Effector memory CD8-positive, alpha-beta T cell (primary cell): ENCODE results near the gene TPK1.
"Not testable (repeated sequence)": the region's sequence is repeated elsewhere in the genome, so short reads cannot be mapped to it uniquely, and the experiment has no call there.

ENCODE experiments used
- ATAC-seq: fragments of 150-1000 bp; cut with Tn5 transposase; replicated peaks from 2 replicates; pipeline ENCODE4 v1.10.0; 2021; ENCODE audit warnings: mild to moderate bottlenecking, moderate library complexity
- DNase-seq, 3 experiments: peaks; one replicate each; pipeline ENCODE4 v3.0.0; 2021
- H3K27ac Mint-ChIP-seq, 2 donors: one replicate each; pipeline ENCODE4 v1.8.0; 2022; ENCODE audit warnings: mild to moderate bottlenecking in 2 of 2, mixed read lengths in 2 of 2, moderate library complexity in 2 of 2
- H3K27me3 Mint-ChIP-seq, 2 donors: one replicate each; pipeline ENCODE4 v1.8.0; 2022; ENCODE audit warnings: mixed read lengths in 2 of 2
- H3K36me3 Mint-ChIP-seq: one replicate; pipeline ENCODE4 v1.8.0; 2022; ENCODE audit warnings: mild to moderate bottlenecking, moderate library complexity, mixed read lengths; ENCODE audit not compliant: insufficient read depth
- H3K4me1 Mint-ChIP-seq, 2 donors: one replicate each; pipeline ENCODE4 v1.8.0; 2022; ENCODE audit warnings: low read depth in 2 of 2, mixed read lengths in 2 of 2
- H3K4me3 Mint-ChIP-seq, 2 donors: one replicate each; pipeline ENCODE4 v1.8.0; 2022; ENCODE audit warnings: mild to moderate bottlenecking in 2 of 2, mixed read lengths in 2 of 2, moderate library complexity in 2 of 2
- H3K9me3 Mint-ChIP-seq, 2 donors: one replicate each; pipeline ENCODE4 v1.8.0; 2022; ENCODE audit warnings: mixed read lengths in 2 of 2

Gene TPK1

DNA sequence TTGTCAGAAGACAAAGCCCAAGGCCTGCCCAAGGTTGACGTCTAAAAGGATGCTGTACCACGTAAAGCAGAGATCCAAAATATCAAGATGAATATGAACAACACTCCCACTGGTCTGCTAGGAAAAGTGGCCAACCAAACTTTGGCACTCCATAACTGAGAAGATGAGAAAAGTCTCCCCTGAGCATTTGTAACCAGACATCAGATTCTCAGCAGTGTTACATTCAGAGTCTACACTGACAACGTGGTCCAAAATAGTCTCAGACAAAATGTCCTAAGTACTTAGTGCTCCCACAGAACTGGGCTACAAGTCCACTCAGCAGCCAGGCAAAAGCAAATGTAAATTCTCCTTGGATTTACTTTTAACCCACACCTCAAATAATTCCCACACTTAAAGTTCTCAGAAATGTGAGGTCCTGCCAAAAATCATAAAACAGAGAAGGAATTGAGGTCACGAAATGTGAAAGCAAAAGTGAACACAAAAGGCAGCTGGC is 247.2 kb downstream of the TPK1 start:
- Mint-ChIP-seq H3K36me3 (peaks cover 6% of the 10 kb centered on the region), H3K4me1 (no peaks in the 10 kb centered on the region), H3K27ac (no peak overlapping the region), H3K27me3 (no peaks in the 10 kb centered on the region), H3K9me3 (no peaks in the 10 kb centered on the region), H3K4me3 (no peak overlapping the region)
- ATAC-seq (no peak), DNase-seq (no peak)

DNA sequence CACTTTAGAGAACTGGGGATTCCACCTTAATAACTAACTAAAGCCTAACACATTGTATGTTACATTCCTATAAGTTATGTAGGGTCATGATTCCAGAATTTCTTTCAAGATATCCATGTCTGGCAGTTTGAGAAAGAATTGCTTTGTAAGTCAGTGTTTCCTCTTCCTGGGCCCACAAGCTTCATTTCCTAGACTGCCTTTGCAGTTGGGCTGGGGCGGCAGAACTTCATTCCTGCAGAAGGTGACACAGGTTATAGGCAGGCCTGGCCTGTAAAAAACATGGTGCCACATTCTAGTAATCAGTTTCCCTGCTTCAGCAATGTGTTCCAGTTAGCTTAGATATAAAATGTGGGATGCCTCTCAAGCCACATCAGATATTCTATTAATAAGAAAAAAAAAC is 248.2 kb downstream of the TPK1 start:
- Mint-ChIP-seq H3K27me3 (no peaks in the 10 kb centered on the region), H3K4me1 (no peaks in the 10 kb centered on the region), H3K4me3 (no peak overlapping the region), H3K27ac (no peak overlapping the region), H3K36me3 (peaks cover 6% of the 10 kb centered on the region), H3K9me3 (peaks cover 0 to 1% of the 10 kb centered on the region in 2 donors)
- no peak for ATAC-seq
- DNase-seq = no peak

DNA sequence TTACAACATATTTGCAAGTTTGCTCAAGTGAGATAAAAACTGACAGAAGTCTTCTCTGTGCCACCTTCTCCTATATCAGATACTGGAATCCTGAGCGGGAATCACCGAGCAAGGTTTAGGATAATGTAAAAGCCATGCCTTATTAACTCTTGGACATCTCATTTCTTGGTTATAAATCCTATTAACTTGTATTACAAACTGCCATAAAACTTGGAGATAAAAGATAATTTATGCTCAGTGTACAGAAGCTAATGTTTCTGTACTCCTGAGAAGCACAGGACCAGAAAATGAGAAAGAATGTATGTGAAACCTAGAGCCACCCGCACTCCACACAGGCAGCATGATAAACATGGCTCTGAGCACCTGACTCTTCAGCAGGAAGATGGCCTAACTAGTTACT is 251.1 kb downstream of the TPK1 start:
- Mint-ChIP-seq H3K4me1 (no peaks in the 10 kb centered on the region), H3K9me3 (peaks cover 0 to 6% of the 10 kb centered on the region in 2 donors), H3K27me3 (no peaks in the 10 kb centered on the region), H3K4me3 (no peak overlapping the region), H3K27ac (no peak overlapping the region), H3K36me3 (no peaks in the 10 kb centered on the region)
- ATAC-seq = no peak
- DNase-seq = no peak

DNA sequence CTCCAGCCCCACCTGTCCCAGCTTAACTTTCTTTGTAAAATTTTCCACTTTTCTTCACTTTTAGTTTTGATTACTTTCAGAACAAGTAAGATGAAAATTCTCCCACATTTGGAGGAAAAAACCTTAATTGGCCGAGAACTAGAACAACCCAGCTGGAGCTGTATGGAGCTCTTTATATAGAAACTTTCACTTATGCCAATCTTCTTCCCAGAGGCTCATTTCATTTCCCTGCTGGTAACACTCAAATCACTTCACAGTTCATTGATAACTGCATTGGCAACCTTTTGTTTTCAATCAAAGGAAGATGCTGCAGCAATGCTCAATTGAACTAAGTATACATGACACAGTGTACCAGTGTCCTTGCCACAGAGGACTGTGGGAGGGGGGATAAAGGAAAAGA is 256.2 kb downstream of the TPK1 start:
- Mint-ChIP-seq H3K27me3 (no peaks in the 10 kb centered on the region), H3K36me3 (no peaks in the 10 kb centered on the region), H3K9me3 (peaks cover 0 to 6% of the 10 kb centered on the region in 2 donors), H3K4me3 (no peak overlapping the region), H3K4me1 (no peaks in the 10 kb centered on the region), H3K27ac (no peak overlapping the region)
- ATAC-seq (no peak), DNase-seq (no peak)

DNA sequence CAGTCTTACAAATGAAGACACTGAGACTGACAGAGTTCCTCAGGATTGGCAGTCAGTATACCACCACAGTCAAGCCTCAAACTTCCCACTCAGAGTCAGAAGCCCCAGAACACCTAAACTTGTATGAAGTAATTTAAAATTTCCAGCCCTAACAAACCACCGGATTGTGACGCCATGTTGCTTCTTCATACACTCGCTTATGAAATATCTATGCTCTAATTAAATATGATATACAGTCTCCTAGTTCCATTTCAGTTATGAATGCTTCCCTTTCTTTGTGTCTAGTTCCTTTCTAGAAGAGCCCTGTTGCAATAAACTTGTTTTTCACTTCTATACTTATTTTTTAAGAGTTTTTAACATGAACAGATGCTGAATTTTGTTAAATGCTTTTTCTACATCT is 260.4 kb downstream of the TPK1 start:
- no peak for DNase-seq
- ATAC-seq = no peak
- Mint-ChIP-seq H3K27ac (no peak overlapping the region), H3K4me3 (no peak overlapping the region), H3K4me1 (no peaks in the 10 kb centered on the region), H3K27me3 (no peaks in the 10 kb centered on the region), H3K9me3 (no peaks in the 10 kb centered on the region), H3K36me3 (no peaks in the 10 kb centered on the region)

DNA sequence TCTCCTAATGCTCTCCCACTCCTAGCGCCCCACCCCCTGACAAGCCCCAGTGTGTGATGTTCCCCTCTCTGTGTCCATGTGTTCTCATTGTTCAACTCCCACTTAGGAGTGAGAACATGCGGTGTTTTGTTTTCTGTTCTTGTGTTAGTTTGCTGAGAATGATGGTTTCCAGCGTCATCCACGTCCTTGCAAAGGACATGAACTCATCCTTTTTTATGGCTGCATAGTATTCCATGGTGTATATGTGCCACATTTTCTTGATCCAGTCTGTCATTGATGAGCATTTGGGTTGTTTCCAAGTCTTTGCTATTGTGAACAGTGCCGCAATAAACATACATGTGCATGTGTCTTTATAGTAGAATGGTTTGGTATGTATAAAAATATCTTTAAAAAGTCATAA is 261.1 kb downstream of the TPK1 start:
- H3K9me3 Mint-ChIP-seq, H3K4me3 Mint-ChIP-seq, H3K27ac Mint-ChIP-seq, H3K4me1 Mint-ChIP-seq, H3K36me3 Mint-ChIP-seq, ATAC-seq, H3K27me3 Mint-ChIP-seq, DNase-seq: not testable (repeated sequence)

DNA sequence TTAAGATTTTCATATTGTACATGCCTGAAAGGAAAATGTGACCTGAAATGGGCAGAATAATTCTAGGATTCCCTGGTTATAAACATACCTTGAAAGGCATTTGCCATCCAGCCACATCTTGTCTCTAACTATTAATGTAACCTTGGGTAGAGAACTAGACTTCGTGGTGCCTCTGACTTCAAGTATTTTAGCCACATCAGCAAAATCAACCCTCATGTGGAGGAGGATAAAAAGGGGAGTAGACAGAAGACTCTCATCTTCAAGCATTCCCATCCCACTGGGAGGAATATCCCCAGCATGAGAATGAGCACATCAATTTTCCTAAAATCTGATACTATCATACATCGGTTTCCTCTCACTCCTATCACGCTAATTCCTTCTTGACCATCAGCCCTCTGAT is 267.6 kb downstream of the TPK1 start:
- Mint-ChIP-seq H3K36me3 (no peaks in the 10 kb centered on the region), H3K4me3 (no peak overlapping the region), H3K27ac (no peak overlapping the region), H3K4me1 (no peaks in the 10 kb centered on the region), H3K9me3 (peaks cover 0 to 6% of the 10 kb centered on the region in 2 donors), H3K27me3 (no peaks in the 10 kb centered on the region)
- ATAC-seq (no peak), DNase-seq (no peak)

DNA sequence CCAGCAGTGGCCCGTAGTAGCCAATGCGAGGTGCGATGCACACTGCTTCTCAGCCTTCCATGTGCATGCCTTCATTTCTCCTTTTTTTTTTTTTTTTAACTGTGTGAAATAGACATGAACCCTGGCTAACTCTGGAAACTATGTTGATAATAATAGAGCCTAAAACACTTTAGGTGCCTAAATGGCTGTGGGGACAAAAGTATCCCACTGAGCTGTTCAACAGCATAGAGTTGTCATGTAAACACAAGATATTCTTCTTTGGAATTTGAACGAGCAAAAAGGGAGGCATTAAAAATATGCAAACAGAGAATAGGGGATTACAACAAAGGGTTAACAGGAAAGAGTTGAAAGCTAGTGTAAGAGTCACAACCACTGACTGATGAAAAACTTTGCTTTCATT is 270.3 kb downstream of the TPK1 start:
- DNase-seq = no peak

DNA sequence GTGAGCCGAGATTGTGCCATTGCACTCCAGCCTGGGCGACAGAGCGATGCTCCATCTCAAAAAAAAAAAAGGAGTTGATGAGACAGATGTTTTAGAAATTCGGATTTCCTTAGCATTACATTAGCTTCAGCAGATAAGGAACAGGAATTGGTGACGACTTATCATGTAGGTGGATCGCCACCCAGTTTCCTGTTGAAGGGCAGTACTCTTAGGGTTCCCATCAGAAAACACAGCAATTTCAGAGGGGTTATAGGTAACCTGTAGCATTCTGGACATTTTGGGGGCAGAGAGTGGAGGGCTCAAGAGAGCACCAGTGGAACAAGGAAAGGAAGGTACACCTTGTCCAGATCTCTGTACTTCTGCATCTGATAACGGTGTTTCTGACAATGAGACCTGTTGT is 286.0 kb downstream of the TPK1 start:
- ATAC-seq = no peak
- no peak overlapping the region for H3K27ac Mint-ChIP-seq
- no peaks in the 10 kb centered on the region for H3K27me3 Mint-ChIP-seq
- DNase-seq = no peak
- no peak overlapping the region for H3K4me3 Mint-ChIP-seq
- H3K9me3 Mint-ChIP-seq = no peaks in the 10 kb centered on the region
- no peaks in the 10 kb centered on the region for H3K36me3 Mint-ChIP-seq
- H3K4me1 Mint-ChIP-seq = no peaks in the 10 kb centered on the region

More for the DNA sequence above, 270.3 kb downstream of the TPK1 start:
- Mint-ChIP-seq H3K4me3 (no peak overlapping the region), H3K9me3 (peaks cover 0 to 6% of the 10 kb centered on the region in 2 donors), H3K4me1 (no peaks in the 10 kb centered on the region), H3K27ac (no peak overlapping the region), H3K27me3 (no peaks in the 10 kb centered on the region), H3K36me3 (no peaks in the 10 kb centered on the region)
- no peak for ATAC-seq

DNA sequence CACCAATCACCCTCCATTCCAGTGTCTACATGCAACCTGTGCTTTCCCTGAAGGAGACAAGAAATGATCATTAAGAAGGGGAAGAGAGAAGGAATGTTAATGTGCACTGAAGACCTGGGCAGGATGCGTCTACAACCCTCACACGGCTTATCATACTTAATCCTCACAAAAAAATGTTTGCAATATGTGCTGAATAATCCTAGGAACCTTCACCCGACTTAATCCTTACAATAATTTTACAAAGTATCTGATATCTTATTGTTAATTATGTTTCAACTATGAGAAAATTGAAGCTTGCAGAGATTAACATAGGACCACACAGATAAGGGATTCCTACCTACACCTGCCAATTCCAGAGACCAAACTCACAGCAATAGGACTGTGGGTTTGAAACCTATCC is 287.3 kb downstream of the TPK1 start:
- H3K4me1 Mint-ChIP-seq = no peaks in the 10 kb centered on the region
- ATAC-seq (no peak), DNase-seq (no peak)
- H3K27me3 Mint-ChIP-seq = no peaks in the 10 kb centered on the region
- no peak overlapping the region for H3K27ac Mint-ChIP-seq
- H3K36me3 Mint-ChIP-seq = no peaks in the 10 kb centered on the region
- no peak overlapping the region for H3K4me3 Mint-ChIP-seq
- no peaks in the 10 kb centered on the region for H3K9me3 Mint-ChIP-seq

DNA sequence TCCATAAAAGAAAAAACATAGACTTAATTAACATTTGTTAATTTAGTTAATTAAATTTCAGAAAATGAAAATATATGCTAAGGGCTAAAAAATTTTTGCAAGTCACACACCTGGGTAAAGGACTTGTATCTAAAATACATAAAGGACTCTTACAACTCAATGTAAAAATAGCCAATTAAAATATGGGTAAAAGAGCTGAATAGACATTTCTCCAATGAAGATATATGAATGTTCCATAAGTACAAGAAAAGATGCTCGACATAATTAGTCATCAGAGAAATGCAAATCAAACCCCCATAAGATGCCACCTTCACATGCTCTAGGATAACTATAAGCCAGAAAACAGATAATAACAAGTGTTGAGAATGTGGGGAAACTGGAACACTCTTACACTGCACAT is 288.0 kb downstream of the TPK1 start:
- H3K27me3 Mint-ChIP-seq = no peaks in the 10 kb centered on the region
- DNase-seq = no peak
- no peak overlapping the region for H3K4me3 Mint-ChIP-seq
- H3K27ac Mint-ChIP-seq = no peak overlapping the region
- peaks cover 2% of the 10 kb centered on the region for H3K36me3 Mint-ChIP-seq
- no peaks in the 10 kb centered on the region for H3K4me1 Mint-ChIP-seq
- no peaks in the 10 kb centered on the region for H3K9me3 Mint-ChIP-seq
- no peak for ATAC-seq

DNA sequence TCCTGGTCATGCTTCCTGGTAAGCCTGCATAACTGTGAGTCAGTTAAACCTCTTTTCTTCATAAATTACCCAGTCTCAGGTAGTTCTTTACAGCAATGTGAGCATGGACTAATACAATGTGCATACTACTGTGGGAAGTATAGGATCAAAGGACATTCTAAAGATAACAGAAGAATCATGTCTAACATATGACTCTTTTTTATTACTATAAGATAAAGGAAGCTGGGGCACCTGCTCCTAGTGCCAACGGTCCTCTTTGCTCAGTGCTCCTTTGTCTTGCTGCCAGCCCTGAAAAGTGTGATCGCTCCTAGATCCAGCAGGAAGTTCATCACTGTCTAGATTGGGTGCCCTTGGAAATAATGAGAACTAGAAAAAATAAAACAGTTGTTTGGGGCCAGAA is 289.1 kb downstream of the TPK1 start:
- H3K36me3 Mint-ChIP-seq = peaks cover 3% of the 10 kb centered on the region
- ATAC-seq (no peak), DNase-seq (no peak)
- H3K9me3 Mint-ChIP-seq = no peaks in the 10 kb centered on the region
- H3K27ac Mint-ChIP-seq = no peak overlapping the region
- no peaks in the 10 kb centered on the region for H3K4me1 Mint-ChIP-seq
- H3K27me3 Mint-ChIP-seq = no peaks in the 10 kb centered on the region
- H3K4me3 Mint-ChIP-seq = no peak overlapping the region

DNA sequence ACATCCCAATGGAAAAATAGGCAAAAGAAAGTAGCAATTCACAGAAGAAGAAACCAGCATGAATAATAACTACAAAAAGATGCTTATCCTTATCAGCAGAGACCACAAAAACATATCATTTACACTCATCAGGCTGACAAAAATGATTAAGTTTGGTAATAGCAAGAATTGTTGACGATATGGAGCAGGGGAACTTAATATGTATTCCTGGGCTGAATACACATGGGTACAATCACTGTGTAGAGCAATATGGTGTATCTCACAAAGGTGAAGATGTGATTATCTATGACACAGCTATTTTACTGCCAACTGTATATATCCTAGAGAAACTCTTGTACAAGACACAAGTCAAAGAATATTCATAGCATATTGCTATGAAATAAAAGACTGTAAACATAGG is 290.5 kb downstream of the TPK1 start:
- Mint-ChIP-seq H3K36me3 (peaks cover 3% of the 10 kb centered on the region), H3K4me1 (no peaks in the 10 kb centered on the region), H3K9me3 (no peaks in the 10 kb centered on the region), H3K27me3 (no peaks in the 10 kb centered on the region), H3K27ac (no peak overlapping the region), H3K4me3 (no peak overlapping the region)
- DNase-seq (no peak), ATAC-seq (no peak)

DNA sequence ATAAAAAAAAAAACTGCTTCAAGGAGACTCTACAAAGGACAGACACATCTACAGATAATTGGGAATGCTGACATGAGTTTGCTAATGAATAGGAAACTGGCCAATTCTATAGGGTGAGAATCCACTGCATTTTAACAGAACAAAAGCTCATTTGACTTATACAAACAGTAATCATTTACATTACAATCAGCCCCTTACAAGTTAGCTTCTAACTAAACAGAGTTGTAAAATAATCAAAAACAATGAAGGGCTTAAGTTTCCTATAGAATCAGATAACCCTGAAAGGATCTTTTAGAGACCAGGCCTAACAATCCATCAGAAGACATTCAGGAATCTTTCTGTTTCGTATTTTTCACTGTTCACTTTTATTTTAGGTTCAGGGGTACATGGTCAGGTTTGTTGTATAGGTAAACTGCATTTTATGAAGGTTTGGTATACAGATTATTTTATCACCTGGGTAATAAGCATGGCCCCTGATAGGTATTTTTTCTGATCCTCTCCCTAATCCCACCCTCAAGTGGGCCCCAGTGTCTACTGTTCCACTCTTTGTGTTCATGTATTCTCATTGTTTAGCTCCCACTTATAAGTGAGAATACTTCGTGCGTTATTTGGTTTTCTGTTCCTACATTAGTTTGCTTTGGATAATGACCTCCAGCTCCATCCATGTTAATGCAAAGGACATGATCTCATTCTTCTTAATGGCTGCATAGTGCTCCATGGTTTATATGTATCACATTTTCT is 301.0 kb downstream of the TPK1 start:
- no peaks in the 10 kb centered on the region for H3K27me3 Mint-ChIP-seq

More for the DNA sequence above, 301.0 kb downstream of the TPK1 start:
- DNase-seq = no peak
- ATAC-seq = no peak
- Mint-ChIP-seq H3K36me3 (no peaks in the 10 kb centered on the region), H3K9me3 (no peaks in the 10 kb centered on the region), H3K4me1 (no peaks in the 10 kb centered on the region), H3K4me3 (no peak overlapping the region), H3K27ac (no peak overlapping the region)
